ENCODE data around the gene ECSIT.

The ECSIT gene

DNA sequence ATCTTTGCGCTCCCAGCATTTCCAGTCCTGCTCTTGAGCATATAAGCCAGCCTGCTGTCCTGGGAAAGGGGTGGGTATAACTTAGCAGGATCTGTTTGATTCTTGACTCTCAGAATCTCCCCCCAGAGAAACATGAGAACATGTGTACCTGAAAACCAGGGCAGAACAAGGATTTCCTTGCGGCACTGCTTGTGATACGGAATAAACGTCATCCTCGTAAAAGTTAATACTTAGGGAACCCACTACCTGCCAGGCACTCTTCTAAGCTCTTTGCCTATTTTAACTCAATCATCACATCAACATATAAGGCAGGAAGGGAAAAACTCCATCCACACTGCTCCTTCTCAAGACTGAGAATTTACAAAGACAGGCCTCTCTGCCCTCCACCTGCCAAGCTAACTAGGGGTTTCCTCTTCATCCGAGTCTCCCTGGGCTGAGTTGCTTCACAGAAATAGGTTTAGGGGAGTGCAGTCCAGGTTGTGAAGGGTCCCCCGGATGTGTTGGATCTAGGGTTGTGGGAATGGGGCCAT is 24.4 kb downstream of the ECSIT start:
- no peak for DNase-seq (ENCODE audit: low spot score)

DNA sequence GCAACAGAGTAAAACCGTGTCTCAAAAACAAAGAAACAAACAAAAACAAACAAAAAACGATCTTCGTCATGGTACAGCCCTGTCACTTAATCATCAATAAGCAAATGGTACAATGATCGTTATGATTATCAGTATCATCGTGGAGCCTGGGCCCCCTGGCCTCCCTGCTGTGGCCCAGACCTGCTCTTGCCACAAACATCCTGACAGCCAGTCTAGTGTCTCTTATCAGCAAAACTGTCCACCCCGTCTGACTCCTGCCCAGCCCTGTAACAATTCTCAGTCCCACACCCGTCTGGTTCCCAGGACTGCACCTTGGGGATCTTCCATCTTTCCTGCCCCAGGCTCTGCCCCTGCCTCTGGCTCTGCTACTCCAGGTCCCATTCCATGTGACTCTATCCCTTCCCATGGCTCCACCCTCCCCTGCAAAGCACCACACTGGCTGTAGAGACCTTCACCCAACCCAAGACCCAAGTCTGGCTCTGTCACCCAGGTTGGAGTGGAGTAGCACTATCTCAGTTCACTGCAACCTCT is 29.0 kb downstream of the ECSIT start:
- DNase-seq (ENCODE audit: low spot score) = no peak

GRCh38 chr19:11499220-11499726 is 29.7 kb downstream of the ECSIT start:
- DNase-seq (ENCODE audit: low spot score) = no peak

DNA sequence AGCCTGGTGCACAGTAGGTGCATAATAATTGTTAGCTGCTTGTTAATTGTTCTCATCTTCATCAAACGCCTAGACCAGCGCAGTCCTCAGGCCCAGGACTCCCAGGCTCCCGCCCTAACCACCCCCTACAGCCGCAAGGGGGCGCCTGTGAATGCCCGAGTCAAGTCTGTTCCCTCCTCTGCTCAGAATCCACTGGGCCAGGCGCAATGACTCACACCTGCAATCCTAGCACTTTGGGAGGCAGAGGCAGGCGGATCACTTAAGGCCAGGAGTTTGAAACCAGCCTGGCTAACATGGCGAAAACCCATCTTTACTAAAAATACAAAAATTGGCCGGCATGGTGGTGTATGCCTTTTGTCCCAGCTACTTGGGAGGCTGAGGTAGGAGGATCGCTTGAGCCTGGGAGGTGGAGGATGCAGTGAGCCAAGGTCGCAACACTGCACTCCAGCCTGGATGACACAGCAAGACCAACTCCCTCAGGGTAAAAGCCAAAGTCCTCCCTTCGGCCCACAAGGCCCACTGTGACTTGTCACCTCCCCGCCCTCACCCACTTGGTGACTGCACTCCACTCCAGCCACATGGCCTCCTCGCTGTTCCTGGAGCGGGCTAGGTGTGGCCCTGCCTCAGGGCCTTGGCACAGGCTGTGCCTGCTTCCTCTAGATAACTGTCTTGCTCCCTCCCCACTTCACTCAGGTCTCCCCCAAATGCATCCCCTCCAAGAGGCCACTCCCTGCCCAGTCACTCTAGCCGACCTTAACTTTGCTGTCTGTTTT is 32.4 kb downstream of the ECSIT start:
- peak; percentile 80 for DNase-seq (ENCODE audit: low spot score)

DNA sequence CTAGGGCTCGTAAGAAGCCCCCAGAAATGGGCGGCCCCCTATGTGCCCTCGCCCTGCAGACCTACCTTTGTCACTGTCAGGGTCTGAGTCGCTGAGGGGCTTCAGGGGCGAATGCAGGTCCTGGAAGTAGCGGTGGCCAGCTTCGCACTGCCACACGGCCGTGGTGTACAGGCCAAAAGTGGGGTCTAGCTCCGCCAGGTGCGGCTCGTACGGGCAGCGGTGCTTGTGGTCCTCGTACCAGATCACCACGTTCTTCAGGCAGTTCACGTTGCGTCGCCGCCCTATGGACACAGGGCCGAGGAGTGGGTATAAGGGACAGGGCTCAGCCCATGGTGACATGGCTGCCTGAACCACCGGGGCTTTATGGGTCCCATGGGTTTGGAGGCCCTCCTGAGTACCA is 33.0 kb downstream of the ECSIT start:
- DNase-seq (ENCODE audit: low spot score) = no peak

DNA sequence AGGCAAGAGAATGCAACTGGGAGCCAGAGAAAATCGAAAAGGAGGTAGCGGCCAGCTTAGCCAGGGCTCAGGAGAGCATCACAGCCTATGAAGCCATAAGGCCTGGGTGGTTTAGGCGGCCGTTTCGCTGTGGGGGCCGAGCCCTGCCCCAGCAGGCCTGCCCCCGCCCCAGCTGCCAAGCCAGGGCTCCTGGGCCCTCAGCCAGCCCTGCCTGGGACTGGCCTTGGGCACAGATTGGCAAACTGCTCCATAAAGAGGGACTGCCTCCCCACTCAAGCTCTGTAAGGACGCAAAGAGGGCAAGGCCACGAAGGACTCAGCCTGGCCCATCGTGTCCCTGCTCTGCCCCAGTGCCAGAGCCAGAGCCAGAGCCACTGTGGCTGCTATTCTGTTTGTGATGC is 33.5 kb downstream of the ECSIT start:
- DNase-seq (ENCODE audit: low spot score) = no peak

GRCh38 chr19:11494634-11495285 is 34.2 kb downstream of the ECSIT start:
- DNase-seq (ENCODE audit: low spot score) = no peak

- DNase-seq (ENCODE audit: low spot score) = no peak
Measured at GRCh38 chr19:11489378-11489777, 39.6 kb downstream of the ECSIT start.

DNA sequence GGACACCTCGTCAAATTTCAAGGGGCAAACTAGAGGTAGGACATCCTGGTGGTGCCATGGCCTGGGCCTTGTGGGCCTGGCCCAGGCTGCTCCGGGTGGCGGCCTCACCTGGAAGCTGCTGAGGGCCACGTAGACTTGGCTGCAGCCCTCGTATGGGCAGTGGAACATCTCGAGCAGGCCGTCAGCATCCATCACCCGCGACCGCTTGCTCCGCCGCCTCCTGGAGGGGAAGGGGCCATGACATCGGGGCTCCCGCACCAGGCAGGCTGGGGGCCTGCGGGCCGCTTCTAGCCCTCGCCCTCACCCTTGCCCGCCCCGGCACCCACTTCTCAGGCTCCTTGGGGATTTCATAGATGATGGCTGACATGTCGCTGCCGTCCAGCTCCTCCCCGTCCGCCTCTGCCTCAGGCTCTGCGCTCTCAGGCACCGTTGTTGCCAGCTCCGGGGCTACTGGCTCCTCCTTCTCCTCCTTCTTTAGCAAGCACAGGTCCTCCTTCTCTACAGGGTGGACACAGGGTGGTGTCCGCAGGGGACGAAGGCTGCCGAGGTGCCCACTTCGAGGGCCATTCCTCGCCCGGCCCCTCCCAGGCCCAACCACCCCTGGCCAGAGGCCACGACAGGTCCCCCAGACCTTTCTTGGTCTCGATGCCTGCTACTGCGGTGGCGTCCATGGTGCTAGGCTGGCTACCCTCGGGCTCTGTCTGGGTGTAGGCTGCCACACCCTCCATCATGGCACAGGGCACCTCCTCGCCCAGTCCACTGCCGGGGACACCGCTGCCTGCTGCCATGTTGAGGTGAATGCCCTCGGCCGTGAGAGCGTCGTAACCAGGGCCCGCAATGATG is 42.1 kb downstream of the ECSIT start:
- DNase-seq (ENCODE audit: low spot score) = no peak

GRCh38 chr19:11485245-11485837 is 43.6 kb downstream of the ECSIT start:
- no peak for DNase-seq (ENCODE audit: low spot score)

- DNase-seq (ENCODE audit: low spot score) = no peak
Measured at GRCh38 chr19:11483366-11484111, 45.4 kb downstream of the ECSIT start.

GRCh38 chr19:11482384-11483050 is 46.4 kb downstream of the ECSIT start:
- DNase-seq (ENCODE audit: low spot score) = peak; percentile 98

GRCh38 chr19:11481534-11482383 is 47.2 kb downstream of the ECSIT start:
- DNase-seq (ENCODE audit: low spot score) = no peak

GRCh38 chr19:11480715-11481533 is 48.0 kb downstream of the ECSIT start, which contains the start of gene ELAVL3:
ELAVL3 (minus strand) TSS chr19:11481046; CDS start chr19:11480608, 438 bp downstream.
- DNase-seq (ENCODE audit: low spot score) = no peak

DNA sequence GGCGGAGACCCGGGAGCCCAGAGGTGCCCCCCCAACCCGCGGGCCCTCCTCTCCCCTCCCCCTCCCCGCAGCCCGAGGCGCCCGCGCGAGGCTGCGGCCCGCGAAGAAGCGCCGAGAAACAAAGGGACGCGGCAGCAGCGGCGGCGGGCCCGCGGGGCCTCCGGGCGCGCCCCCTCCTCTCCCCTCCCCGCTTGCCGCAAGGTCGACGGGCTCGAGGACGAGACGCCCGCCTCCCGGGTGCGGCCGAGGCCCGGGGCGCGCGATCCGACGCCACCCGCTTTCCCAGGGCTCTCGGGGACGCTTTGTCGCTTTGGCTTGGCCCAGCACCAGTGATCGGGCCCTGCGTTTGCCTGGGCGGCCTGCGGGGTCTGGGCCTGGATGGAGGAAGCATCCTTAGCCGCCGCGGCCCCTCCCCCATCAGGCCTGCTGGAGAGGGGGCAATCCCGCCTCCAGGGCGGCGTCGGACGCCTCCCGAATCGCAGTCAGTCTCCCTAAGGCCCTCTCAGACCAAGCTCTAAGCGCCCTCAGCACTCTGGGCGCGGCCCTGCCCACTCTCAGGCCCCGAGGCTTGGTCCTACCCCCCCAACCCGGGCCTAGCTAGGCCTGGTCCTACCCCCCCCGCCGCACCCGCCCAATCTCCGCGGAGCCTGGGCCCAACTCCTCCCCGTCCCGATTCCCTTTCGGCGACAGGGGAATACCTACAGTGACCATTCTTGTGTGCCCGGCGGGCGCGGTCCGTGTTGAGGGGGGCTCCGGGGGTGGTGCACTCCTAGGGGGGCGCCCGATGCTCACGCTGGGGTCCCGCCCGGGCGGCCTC is 48.8 kb downstream of the ECSIT start:
- DNase-seq (ENCODE audit: low spot score) = no peak

- peak; percentile 71 for DNase-seq (ENCODE audit: low spot score)
Measured at GRCh38 chr19:11479090-11479897, 49.6 kb downstream of the ECSIT start.
